ENCODE measurements around the gene ITGA2B.
"Not testable (repeated sequence)": the region's sequence is repeated elsewhere in the genome, so short reads cannot be mapped to it uniquely, and the experiment has no call there.

Gene ITGA2B

DNA sequence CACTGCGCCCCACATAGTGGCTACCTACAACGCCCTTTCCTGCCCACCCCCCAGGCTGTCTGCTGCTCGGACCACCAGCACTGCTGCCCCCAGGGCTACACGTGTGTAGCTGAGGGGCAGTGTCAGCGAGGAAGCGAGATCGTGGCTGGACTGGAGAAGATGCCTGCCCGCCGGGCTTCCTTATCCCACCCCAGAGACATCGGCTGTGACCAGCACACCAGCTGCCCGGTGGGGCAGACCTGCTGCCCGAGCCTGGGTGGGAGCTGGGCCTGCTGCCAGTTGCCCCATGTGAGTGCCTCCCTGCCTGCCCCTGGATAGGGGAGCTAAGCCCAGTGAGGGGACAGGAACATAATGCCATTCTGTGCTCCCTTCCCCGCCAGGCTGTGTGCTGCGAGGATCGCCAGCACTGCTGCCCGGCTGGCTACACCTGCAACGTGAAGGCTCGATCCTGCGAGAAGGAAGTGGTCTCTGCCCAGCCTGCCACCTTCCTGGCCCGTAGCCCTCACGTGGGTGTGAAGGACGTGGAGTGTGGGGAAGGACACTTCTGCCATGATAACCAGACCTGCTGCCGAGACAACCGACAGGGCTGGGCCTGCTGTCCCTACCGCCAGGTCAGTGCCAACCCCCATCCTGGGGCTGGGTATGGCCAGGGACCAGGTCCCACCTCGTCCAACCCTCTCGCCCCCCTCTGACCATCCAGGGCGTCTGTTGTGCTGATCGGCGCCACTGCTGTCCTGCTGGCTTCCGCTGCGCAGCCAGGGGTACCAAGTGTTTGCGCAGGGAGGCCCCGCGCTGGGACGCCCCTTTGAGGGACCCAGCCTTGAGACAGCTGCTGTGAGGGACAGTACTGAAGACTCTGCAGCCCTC is 37.3 kb downstream of the ITGA2B start:
- no peak for DNase-seq

DNA sequence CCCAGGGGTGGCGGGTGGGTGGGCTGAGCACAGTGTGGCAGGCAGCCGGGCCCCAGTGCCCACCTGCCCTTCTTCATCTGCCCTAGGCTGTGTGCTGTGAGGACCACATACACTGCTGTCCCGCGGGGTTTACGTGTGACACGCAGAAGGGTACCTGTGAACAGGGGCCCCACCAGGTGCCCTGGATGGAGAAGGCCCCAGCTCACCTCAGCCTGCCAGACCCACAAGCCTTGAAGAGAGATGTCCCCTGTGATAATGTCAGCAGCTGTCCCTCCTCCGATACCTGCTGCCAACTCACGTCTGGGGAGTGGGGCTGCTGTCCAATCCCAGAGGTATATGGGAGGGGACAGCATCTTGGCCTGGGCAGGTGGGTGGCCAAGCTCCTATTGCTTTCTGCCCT is 38.0 kb downstream of the ITGA2B start:
- DNase-seq = no peak

DNA sequence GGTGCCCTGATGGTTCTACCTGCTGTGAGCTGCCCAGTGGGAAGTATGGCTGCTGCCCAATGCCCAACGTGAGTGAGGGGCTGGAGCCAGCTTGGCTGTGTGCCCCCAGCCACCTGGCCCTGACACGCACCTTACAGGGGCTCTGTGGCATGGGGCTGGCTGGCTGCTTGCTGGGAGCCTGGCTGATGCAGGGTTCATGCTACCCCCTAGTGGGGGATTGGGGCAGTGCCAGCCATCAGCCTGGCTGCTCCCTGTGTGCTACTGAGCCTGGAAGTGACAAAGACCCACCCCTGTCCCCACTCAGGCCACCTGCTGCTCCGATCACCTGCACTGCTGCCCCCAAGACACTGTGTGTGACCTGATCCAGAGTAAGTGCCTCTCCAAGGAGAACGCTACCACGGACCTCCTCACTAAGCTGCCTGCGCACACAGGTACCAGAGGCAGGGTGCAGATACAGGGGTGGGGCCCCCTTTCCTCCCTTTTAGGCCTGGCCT is 38.7 kb downstream of the ITGA2B start:
- peak; percentile 49 for DNase-seq

DNA sequence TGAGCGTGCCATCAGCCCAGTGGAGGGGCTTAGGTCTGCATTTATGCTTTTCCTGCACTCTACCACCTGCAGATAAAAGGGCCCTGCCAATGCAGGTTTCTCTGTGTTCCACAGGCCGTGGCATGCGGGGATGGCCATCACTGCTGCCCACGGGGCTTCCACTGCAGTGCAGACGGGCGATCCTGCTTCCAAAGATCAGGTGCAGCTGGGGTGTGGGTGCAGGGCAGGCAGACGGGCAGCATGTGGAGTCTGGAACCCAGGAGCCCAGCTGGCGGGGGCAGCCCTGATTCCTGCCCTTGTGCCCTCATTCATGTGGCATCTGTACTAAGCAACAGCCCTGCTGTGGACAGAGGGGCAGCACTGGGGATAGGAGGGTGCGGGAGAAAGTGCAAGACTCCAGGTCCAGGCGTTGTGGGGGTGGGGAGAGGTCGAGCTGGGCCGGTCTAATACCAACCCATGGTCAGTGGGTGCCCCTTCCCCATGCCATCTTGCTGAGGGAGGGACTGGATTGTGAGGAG is 39.8 kb downstream of the ITGA2B start:
- no peak for DNase-seq

DNA sequence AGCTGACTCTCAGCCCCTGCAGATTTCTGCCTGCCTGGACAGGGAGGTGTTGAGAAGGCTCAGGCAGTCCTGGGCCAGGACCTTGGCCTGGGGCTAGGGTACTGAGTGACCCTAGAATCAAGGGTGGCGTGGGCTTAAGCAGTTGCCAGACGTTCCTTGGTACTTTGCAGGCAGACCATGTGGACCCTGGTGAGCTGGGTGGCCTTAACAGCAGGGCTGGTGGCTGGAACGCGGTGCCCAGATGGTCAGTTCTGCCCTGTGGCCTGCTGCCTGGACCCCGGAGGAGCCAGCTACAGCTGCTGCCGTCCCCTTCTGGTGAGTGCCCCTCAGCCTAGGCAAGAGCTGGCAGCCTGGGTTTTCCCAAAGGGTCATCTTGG is 40.5 kb downstream of the ITGA2B start:
- DNase-seq = no peak

DNA sequence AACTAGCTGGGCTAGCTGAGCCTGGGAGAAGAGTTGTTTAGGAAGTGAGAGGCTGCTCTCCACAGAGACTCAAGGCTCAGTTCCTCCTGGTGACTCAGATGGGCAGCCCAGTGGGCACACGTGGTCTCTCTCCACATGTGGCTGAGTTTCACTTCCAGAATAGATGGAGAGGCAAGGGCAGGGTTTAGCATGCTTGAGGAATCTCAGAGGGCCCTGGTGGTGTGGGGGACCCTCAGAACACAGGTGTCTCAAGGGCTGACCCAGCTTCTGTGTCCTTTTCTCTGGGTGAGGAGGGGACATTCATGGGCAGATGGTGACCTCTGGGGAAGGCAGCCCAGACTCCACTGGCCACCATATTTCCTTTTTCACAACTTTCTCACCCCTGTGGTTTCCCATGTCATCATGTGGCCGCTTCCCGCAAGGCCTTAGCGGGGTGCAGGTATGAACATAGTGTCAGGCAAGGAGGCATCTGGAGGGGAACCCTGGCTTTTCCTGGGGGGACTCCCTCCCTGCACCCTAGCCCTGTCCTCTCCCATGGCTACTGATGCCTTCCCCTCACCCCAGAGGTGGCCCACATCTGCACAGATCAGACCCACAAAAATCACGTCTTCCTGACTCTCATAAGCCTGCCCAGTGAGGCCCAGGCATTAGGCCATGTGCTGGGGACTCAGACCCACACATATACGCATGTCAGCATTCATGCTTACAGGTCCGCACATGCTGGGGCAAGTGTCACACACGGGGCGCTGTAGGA is 41.0 kb downstream of the ITGA2B start:
- DNase-seq = peak; percentile 26

DNA sequence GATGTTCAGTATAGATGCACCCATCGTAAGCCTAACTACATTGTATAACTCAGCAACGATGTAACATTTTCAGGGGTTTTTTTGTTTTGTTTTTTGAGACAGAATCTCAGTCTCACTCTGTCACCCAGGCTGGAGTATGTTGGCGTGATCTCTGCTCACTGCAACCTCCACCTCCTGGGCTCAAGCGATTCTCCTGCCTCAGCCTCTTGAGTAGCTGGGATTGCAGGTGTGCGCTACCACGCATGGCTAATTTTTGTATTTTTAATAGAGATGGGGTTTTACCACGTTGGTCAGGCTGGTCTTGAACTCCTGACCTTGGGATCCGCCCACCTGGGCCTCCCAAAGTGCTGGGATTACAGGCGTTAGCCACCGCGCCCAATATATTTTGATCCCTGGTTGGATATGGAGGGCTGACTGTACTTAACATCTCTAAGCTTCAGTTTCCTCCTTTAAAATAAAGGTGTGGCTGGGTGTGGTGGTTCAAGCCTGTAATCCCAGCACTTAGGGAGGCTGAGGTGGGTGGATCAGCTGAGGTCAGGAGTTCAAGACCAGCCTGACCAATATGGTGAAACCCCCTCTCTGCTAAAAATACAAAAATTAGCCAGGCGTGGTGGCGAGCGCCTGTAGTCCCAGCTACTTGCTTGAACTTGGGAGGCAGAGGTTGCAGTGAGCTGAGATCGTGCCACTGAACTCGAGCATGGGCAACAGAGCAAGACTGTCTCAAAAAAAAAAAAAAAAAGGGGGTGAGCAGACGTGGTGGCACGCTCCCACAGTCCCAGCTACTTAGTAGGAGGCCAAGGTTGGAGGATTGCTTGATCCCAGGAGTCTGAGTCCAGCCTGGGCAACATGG is 42.0 kb downstream of the ITGA2B start:
- not testable (repeated sequence) for DNase-seq

DNA sequence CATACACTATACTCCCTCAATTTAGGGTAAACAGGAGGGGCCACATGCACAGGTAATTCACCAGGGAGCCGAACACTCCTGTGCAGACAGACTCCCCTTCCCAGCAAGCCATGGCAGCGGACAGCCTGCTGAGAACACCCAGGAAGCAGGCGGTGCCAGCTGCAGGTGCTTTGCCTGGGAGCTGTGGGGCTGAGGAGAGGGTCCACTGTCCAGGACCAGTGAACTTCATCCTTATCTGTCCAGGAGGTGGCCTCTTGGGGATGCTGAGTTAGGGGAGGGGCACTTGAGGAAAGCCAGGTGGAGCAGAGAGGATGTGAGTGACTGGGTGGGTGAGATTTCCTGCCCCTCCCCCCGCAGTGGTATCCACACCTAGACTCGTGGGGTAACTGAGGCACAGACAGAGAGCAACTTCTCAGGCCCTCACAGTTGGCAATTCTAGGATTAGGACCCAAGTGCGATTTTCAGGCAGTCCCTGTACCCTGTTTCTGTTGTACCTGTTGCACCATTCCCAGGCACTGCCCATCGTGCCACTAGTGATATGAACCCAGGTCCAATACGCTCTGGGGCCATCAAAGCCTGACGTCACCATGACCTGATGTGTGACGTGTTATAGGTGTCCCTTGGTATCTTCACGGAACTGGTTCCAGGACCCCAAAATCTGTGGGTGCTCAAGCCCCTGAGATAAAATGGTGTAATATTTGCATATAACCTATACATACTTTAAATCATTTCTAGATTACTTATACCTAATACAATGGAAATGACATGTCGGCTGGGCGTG is 43.2 kb downstream of the ITGA2B start:
- no peak for DNase-seq

DNA sequence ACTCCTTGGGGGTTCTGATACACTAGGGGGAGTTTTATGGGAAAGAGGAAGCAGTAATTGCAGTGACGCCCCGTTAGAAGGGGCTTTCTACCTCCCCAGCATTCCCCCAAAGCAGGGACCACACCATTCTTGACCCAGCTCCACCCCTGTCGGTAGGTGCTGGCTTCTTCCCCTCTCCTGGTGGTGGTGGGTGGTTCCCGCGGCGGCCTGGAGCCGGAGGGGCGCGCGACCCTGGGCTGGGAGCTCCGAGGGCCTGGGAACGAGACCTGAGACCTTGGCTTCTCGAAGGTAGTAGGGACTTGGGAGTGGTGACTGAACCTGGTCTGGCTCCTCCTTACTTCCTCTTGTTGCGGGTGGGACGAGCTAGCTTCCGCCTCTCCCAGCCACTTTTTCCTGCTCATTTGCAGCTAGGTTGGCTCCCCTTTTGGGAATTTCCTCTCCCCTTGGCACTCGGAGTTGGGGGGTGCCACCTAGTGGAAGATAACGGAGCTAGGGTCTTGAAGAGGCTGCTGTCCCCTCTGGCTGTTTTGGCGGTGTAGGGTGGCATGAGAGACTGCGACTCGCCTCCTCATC is 43.9 kb downstream of the ITGA2B start:
- DNase-seq = peak; percentile 69

DNA sequence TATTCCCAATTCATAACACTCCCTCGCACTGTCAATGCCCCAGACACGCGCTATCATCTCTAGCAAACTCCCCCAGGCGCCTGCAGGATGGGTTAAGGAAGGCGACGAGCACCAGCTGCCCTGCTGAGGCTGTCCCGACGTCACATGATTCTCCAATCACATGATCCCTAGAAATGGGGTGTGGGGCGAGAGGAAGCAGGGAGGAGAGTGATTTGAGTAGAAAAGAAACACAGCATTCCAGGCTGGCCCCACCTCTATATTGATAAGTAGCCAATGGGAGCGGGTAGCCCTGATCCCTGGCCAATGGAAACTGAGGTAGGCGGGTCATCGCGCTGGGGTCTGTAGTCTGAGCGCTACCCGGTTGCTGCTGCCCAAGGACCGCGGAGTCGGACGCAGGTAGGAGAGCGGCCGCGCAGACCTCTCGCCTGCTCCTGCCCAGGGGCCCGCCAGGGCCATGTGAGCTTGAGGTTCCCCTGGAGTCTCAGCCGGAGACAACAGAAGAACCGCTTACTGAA is 44.5 kb downstream of the ITGA2B start, which contains the start of gene GRN:
Gene GRN (plus strand): TSS at position 364 of the 515 bp plus-strand sequence. CDS start 3,863 bp downstream, outside the sequence.
- peak; percentile 99 for DNase-seq

DNA sequence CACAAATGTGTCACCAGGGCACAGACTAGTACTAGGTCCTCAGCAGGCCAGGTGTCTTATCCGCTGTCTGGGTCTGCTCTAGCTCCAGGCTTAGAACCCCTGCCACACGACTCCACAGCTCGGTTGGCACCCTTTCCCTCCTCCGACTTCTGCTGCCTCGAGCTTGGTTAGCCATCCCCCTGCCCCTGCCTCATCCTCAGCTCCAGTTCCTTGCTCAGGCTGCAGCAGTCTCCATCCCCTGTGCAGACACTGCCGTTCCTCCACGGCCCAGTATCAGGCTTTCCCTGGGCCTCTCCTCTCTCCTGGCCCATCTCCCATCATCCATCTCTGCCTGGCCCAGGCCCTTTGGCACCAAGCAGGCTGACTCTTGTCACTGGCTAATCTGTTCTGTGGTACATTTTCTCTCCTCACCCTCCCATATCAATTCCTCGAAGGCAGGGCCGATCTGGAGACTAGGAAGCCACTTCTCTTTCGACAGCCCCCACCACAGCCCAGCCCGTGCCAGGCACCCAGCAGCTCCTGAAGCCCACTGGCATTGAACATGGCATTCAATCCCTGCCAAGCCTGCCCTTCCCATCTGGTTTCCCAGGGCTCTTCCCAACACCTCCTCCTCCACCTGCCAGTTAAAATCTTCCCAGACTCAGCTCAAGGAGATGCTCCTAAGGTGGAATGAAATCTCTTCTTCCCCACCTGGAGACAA is 45.8 kb downstream of the ITGA2B start:
- no peak for DNase-seq

DNA sequence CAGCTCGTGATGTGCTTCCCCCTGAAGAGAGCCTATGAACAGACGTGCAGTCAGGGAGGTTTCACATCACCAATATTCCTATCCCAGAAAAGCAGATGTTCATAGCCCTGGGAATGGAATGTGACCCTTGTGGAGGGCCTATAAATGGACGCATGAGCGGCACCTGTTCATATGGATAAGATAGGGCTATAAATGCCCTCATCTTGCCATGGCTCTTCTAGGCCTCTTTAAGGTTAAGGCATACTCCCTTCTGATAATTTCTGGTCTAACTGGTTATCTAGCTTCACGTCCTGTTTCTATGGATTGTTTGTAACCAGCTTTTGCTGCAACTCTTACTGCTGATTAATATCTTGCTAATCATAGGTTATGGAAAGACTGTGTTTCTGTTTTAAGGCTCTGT is 48.9 kb downstream of the ITGA2B start:
- DNase-seq = not testable (repeated sequence)

DNA sequence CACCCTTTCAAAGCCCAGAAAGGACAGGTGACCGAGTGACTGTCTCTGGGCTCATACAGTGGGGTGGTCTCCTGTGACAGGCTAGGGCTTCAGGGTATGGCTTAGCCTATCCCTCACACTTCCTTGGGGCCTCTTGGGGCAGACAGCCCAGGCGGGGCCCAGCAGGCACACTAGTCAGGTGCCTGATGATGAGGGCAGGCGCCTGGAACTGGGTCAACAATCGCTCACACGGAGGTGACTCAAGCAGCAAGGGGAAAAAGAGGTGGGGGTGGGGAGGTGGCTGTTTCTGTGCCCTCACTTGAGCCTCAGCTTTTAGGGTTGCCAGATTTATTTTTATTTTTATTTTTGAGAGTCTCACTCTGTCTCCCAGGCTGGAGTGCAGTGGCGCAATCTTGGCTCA is 50.7 kb downstream of the ITGA2B start:
- DNase-seq = no peak

DNA sequence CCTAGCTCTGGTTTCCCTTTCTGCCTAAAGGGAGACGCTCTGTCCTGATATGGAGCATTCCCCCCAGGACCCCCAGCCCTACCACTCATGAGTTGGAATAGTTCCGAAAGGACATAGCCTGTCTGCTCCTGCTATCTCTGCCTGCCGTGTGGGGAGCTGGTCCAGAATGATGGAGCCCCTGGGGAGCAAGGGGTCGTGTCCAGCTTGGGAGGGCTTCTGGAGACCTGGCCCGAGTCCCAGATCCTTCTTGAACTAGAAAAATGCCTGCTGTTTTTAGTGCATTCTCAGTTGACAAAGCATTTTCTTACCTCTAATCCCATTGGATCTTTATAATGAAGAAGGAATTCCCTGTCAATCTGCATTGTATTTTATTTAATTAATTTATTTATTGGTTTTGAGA is 53.5 kb downstream of the ITGA2B start:
- DNase-seq = no peak

DNA sequence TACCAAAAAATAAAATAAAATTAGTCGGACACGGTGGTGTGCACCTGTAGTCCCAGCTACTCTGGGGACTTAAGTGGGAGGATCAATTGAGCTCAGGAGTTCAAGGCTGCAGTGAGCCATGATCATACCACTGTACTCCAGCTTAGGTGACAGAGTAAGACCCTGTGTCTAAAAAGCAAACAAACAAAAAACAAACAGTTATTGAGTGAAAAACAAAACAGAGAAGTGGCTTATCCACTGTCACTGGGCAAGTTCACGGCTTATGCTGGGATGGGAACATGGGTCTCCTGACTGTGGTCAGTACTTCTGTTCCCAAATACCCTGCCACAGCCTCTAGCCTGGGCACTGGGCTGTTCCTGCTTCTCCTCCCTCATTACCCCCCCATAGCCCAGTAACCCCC is 53.9 kb downstream of the ITGA2B start:
- DNase-seq = no peak

DNA sequence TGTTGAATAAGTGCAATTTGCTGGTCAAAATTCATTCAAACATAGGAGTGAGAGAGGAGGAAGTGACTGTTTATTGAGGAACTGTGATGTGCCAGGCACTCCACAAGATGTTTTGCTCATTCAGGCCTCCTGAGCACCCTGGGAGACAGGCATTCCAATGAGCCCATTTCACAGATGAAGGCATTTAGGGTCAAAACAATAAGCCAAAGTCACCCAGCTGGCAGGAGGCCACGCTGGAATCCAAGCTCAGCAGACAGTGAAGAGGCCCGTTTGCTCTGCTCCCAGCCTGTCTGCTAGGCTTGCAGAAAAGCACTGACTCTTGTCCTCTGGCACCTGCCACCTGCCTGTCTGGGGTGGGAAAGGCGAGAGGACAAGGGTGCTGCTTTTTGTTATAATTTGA is 54.7 kb downstream of the ITGA2B start:
- DNase-seq = peak; percentile 21

DNA sequence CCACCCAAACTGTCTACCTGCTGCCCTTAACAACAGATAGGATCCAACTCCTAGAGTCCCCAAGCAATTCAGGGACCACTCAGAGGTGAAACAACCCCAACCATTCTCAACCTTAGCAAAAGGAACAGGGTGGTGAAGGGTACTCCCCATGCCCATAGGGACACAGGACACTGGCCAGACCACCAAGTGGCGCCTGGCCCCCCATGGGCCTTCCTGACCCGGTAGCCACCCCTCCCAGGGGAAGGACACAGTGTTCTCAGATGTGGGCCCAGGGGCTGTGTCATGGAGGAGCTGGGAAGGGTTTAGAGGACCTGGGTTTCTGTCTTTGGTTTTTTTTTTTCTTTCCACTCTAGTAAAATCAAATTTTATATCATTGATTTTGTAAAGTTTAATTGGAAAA is 55.1 kb downstream of the ITGA2B start:
- DNase-seq = no peak

DNA sequence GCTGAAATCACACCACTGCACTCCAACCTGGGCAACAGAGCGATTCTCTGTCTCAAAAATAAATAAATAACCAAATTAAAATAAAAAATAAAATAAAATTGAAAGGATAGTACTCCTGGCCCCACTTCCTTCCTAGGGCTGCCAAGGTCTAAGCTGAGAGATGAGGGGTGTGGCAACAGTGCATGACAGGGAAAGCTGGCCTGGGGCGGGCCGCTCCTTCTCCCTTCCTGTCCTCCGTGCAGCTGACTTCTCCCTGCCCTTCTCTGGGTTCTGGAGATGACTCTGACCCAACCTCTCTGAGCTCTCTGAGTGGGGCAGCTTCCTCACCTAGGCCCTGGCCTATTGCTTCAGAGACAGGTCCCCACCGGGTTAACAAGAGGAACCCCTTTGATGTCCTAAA is 56.1 kb downstream of the ITGA2B start:
- DNase-seq = no peak

DNA sequence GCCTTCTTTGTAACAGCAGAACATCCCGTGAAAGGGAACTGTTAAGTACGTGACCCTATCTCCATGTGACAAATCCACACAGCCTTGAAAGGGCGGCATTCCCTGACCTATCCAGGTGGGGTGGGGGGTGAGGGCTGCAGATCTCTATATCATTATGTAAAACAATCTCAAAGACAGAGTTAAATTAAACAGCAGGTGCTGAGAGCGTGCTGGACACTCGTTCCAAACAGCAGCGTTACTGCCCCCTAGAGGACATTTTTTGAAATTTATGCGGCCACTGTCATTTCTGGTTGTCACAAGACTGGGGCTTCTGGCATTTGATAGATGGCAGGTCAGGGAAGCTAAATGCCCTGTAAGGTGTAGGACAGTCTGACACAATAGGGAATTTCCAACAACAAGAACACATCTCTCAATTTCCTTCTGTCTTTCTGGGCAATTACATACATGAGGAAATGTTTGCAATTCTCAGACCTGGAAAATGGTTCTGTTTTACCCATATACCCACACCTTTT is 58.1 kb downstream of the ITGA2B start:
- DNase-seq = peak; percentile 68

DNA sequence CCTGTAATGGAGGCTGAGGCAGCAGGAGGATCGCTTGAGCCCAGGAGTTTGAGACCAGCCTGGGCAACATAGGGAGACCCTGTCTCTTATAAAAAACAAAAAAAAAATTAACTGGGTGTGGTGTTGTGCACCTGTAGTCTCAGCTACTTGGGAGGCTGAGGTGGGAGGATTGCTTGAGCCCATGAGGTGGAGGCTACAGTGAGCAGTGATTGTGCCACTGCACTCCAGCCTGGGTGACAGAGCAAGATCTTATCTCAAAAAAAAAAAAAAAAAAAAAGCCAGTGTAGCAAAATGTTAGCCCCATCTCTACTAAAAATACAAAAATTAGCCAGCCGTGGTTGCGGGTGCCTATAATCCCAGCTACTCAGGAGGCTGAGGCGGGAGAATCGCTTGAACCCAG is 59.2 kb downstream of the ITGA2B start:
- DNase-seq = not testable (repeated sequence)

Measured in fibroblast of skin of back (primary cell).